Activated CD4-positive, alpha-beta T cell treated with anti-CD3 and anti-CD28 coated beads, Interleukin-10, Interleukin-2, amounts not matched to agents 100 ng/mL and 50 ng/mL, durations not matched to agents 16 hours and 8 hours (primary cell): ENCODE results near the gene IL19.

ENCODE experiments used
- DNase-seq: peaks from one replicate; pipeline ENCODE4 v3.0.0-alpha.2; 2020

Gene IL19

DNA sequence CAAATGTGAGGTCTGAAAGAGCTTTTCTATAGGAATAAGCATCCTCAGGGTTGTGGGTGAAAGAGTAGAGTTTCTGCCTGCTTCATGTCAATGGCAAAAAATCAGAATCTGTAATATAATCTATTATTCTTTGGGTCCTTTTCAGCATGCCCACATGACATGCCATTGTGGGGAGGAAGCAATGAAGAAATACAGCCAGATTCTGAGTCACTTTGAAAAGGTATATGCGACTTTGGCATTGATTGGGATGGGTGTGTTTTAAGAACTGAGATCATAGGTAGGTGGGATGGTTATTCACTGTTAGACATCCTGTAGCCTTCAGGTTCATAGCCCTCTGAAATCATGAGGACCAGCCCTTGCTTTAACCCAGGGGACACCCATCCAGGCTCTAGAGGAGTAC, 96.7 kb downstream of the IL19 start:
- no peak for DNase-seq

DNA sequence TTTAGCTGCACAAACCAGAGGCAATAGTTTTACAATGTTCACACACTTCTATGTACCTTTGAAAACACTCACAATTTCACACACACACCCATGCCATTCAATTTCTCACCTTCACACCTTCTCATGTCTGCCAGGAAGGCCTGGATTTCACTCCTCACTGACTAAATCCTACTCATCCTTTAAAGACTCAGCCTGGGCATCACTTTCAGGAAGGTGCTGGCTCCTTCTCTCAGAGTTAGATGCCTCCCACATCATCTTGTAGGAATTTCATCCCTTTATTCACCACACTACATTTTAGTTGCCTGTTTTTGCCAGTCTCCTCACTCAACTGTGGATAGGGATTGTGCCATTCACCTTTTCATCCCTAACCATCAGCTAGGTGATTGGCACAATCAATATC, 97.1 kb downstream of the IL19 start:
- DNase-seq: no peak

DNA sequence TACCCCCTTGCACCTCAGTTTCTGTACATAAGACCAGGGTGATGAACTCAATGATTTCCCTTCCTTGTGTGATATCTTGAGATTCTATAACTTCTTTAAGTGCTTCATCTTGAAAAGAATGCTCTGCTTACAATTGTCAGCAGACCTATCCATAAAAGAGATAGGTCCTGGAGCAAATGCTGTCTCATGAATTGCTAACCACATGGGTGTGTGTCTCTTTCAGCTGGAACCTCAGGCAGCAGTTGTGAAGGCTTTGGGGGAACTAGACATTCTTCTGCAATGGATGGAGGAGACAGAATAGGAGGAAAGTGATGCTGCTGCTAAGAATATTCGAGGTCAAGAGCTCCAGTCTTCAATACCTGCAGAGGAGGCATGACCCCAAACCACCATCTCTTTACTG, 97.7 kb downstream of the IL19 start:
- no peak for DNase-seq

DNA sequence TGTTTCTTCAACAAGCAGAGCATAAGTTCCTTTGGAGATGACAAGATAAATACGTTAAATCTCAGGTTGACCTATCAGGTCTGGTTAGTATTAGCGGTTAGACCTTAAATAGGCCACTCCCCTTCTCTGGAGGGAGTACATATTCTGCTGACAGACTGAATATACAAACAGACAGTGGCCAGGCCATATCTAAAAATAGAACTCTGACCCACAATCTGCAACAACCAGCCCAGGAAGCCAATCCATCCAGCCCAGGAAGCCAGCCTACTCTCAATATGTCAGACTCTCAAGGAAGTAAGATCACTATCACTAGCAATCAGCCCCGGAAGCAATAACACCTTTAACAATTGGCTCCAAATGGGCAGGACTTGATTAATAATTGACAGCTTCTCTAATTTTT, 101.6 kb downstream of the IL19 start:
- DNase-seq: no peak

DNA sequence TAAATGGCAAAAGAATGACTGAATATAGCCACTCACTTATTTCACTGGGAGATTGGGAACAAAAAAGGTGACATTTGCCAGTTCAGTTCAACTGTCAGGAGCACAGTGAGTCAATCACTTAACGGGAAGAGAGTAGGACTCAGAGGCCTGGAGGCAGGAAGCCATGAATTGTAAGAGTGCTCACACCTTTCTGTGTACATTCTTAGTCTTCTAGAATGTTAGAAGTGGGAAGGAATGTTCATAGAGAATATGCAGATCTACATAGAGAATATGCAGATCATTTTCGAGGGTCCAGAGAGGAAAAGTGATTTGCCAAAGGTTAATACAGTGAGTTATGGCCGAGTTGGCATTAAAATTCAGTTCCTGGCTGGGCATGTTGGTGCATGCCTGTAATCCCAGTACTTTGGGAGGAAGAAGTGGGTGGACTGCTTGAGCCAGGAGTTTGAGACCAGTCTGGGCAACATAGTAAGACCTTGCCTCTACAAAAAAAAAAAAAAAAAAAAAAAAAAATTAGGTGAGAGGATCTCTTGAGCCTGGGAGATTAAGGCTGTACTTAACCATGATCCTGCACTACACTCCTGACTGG, 103.1 kb downstream of the IL19 start:
- no peak for DNase-seq

DNA sequence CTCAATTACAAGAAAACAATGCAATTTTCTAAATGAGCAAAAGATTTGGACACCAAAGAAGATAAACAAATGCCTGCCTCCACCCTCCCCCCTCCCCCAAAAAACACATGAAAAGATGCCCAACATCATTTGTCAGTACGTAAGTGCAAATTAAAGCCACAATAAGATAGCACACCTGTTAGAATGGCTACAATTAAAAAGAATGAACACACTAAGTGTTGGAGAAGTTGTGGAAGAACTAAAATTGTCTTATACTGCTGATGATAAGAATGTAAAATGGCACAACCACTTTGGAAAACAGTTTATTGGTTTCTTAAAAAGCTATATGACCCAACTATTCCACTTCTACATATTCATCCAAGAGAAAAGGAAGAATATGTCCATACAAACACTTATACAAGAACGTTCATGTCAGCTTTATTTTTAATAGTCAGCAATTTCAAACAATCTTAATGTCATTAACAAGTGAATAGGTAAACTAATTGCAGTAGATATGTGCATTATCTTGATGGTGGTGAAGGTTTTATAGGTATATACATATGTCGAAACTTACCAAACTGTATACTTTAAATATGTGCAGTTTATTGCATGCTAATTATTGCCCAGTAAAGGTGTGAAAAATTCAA, 105.3 kb downstream of the IL19 start:
- no peak for DNase-seq

DNA sequence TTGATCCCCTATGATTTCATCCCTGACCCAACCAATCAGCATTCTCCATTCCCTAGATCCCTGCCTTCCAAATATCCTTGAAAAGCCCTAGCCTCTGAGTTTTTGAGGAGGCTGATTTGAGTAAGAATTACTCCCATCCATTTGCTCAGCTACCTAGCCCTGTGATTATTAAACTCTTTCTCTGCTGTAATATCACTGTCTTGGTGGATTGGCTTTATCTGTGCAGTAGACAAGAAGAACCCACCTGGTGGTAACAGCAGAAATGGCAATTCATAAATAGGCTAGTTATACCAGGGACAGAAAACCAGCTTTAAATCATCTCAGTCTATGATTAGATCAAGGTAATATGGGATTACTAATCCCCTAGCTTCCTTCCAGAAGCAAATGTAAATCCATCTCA, 107.9 kb downstream of the IL19 start:
- no peak for DNase-seq

DNA sequence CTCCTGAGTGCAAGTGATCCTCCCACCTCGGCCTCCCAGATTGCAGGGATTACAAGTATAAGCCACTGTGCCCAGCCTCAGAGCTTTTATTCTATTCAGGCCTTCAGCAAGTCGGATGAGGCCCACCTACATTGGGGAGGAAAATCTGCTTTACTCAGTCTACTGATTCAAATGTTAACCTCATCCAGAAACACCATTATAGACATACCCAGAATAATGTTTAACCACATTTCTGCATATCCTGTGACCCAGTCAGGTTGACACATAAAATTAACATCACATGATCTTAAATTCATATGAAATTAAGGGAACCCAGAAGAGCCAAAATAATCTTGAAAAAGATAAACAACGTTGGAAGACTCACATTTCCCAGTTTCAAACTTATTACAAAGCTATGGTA, 109.7 kb downstream of the IL19 start:
- no peak for DNase-seq

DNA sequence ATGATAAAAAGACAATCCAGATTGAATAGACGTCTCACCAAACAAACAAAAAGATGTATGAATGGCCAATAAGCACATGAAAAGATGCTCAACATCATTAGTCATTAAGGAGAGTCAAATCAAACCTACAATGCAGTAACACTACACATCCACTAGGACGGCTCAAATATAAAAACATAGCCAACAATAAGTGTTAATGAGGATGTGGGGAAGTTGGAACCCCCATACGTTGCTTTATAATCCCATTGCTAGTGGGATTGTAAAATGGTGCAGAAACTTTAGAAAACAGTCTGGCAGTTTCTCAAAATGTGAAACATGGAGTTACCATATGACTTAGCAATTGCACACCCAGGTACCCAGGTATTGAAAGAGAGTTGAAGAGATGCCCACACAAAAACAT, 112.0 kb downstream of the IL19 start:
- DNase-seq: no peak

DNA sequence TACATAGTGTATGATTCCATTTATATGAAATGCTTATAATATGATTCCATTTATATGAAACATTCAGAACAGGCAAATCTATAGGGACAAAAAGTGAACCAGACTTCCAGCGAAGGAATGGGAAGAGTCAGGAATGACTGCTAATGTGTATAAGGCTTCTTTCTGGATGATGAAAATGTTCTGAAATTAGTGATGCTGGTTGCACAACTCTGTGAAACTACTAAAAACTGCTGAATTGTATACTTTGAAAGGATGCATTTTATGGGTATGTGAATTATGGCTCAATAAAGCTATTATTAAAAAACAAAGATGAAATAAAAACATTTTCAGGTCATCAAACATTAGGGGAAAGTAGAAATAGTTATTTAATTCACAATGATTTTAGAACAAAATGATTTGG, 112.6 kb downstream of the IL19 start:
- no peak for DNase-seq

DNA sequence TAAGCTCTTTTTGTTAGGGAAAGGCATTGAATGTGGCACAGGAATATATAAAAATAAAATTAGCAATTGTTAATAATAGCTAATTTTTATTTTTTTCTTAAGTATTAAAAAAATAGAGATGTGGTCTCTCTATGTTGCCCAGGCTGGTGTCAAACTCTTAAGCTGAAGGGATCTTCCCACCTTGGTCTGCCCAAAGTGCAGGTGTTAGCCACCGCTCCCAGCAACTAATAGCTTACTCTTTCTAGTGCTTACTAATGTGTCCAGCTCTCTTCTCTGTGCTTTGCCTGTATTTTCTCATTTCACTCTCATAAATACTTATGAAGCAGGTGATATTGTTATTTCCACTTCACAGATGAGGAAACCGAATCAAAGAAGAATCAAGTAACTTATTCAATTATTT, 113.3 kb downstream of the IL19 start:
- no peak for DNase-seq

DNA sequence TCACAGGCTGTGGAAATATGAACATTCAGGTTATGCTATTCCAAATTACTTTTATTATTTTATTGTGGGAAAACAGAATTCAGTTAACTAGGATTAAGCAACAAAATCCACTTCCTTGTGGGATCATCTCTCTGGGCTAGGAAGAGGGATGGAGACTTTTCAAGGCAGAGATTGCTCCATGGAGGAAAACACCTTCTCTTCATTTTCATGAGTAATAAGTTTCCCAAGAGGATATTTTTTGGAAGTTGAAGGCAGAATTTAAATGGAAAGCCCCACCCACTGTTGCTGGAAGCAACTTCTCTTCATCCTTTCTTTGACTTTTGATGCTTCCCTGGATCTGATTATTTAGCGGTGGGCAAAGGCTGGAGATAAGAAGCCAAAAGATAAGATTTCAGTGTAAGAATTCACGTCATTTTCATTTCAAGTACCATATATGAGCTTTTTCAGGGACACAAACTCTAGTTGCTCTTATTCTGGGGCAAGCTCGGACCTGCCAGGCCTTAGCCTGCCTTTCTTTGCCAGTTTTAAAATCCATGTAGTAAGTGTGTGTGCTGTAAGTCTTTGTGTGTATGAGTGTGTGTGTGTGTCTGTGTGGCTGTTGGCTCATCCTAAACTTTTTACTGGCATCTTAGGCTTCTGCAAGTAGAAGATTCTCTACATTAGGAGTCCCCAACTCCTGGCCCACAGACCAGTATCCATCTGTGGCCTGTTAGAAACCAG, 114.9 kb downstream of the IL19 start:
- DNase-seq: no peak

DNA sequence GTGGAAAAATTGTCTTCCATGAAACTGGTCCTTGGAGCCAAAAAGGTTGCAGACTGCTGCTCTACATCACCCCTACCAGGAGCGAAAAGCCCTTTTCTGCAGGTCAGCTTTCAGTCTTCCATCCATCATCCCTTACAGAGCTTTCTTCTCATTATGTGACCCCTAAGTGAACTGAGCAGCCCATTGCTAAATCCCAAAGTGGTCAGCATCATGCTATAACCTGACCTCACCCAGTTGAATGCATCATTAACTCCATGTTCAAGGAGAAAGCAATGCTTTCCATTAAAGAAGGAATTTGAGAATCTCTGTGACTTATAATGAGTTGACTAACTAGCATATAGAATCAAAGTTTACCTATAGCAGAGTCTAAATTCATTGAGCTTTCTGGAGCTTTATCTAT, 116.3 kb downstream of the IL19 start:
- DNase-seq: no peak

DNA sequence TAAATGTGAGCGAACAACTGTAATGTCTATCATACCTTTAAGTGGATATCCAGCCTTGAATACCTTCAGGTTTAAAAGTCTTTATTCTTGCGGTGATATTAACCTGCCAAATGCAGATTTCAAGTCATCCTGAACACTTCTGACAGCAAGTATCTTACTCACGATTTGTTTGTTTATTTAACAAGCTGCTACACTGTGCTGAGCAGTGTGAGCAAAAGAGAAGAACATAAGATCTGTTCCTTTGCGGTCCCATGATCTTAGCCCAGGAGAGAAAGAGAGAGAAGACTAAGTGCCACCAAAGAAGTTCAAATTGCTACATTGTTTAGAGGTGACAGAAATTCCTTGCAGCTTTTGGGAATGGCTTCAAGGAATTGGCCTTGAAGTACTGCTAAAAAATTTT, 117.1 kb downstream of the IL19 start:
- no peak for DNase-seq

DNA sequence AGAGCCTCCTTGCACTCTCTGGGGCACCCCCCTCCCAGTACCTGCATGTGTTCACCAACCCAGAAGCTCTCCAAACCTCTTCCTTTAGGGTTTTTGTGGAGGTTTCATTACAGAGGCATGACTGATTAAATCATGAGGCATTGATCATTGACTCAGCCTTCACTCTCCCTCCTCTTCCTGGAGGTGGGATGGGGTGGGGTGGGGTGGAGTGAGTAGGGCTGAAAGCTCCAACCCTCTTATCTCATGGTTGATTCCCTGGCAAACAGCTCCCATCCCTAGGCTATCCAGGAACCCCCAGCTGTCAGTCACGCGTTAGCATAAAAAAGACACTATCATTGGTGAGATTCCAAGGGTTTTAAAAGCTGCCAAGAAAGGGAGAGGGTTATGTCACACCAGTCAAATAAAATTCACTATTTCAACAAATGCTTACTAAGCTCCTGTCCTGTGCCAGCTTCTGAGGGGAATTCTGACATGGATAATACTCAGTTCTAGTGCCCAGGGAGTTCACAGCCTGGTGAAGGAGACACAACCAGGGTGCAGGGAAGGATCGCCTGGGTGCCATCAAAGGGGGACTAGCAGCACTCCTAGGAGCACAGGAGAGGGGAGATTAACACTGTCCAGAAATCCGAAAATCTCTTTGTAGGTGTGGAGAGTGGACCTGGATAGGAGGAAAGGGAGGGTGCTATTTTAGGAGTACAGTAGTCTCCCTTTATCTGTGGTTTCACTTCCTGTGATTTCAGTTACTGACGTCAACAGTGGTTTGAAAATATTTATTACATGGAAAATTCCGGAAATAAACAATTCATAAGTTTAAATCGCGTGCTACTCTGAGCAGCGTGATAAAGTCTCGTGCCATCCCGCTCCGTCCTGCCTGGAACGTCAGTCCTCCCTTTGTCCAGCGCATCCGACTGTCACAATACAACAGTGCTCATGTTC, 119.8 kb downstream of the IL19 start:
- no peak for DNase-seq

DNA sequence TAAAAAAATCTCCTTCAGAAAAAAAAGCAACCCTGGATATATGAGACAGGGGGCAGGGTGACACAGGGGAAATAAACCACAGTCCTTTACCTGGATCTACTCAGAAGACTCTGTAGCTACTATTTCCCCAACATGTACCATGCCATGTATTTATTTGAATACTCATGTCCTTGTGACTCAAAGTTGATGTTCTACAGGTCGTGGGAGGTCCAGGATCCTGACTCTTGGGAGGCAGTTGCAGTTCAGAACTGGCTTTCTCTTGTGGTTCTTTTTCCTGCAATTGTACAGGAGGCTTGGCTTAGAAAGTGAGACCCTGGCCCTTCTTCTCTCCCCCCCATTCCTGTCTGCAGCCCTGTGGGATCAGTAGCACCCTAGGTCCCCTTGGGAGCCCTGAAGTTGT, 120.8 kb downstream of the IL19 start:
- no peak for DNase-seq
